Right lobe of liver (tissue), 4 donors: Measurements from ENCODE around the gene ARHGEF10L.
"Not testable (repeated sequence)": the region's sequence is repeated elsewhere in the genome, so short reads cannot be mapped to it uniquely, and the experiment has no call there.

Source experiments
- POLR2A ChIP-seq: fragments of 450-650 bp; IDR thresholded peaks from one replicate; pipeline ENCODE4 v1.6.1; 2017; ENCODE audit warnings: antibody characterized with exemption, mild to moderate bottlenecking
- TF ChIP-seq, protein P1 (sequence below), 4 donors: fragments of 200-600 bp in 3 of 4; fragments of 450-650 bp in 1 of 4; IDR thresholded peaks; one replicate each; pipeline versions ENCODE4 v1.5.1 to v1.8.0; 2016 to 2022; ENCODE audit warnings: antibody characterized with exemption in 4 of 4, mild to moderate bottlenecking in 2 of 4
- donor health status: DM: no; HTN: no; CAD: no.
- donor health status: DM: no; HTN: no; CAD: no.
- donor health status: DM: no; HTN: yes; CAD: no.

DNA sequence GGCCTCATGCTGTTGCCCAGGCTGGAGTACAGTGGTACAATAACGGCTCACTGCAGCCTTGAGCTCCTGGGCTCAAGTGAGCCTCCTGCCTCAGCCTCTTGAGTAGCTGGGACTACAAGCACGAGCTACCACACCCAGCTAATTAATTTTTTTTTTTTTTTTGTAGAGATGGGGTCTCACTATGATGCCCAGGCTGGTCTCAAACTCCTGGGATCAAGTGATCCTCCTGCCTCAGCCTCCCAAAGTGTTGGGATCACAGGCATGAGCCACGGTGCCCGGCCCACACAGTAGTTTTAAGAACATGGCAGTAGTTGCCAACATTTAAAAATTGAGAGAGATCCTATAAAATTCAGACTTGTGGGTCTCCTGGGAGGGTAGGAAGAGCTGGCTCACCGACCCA lies 89.5 kb downstream of the ARHGEF10L start:
- TF ChIP-seq, protein P1, sequence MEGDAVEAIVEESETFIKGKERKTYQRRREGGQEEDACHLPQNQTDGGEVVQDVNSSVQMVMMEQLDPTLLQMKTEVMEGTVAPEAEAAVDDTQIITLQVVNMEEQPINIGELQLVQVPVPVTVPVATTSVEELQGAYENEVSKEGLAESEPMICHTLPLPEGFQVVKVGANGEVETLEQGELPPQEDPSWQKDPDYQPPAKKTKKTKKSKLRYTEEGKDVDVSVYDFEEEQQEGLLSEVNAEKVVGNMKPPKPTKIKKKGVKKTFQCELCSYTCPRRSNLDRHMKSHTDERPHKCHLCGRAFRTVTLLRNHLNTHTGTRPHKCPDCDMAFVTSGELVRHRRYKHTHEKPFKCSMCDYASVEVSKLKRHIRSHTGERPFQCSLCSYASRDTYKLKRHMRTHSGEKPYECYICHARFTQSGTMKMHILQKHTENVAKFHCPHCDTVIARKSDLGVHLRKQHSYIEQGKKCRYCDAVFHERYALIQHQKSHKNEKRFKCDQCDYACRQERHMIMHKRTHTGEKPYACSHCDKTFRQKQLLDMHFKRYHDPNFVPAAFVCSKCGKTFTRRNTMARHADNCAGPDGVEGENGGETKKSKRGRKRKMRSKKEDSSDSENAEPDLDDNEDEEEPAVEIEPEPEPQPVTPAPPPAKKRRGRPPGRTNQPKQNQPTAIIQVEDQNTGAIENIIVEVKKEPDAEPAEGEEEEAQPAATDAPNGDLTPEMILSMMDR (IDR thresholded peaks at IDR 0.05): not testable (repeated sequence)
- TF ChIP-seq POLR2A: not testable (repeated sequence)
